ENCODE measurements around the gene APP.

Gene APP

GRCh38 chr21:26127073-26127814 is 43.3 kb downstream of the APP start:
- H3F3A ChIP-seq (ENCODE audit: insufficient read depth) = no peaks in the 10 kb centered on the region
- TF ChIP-seq CTCF (IDR thresholded peaks at IDR 0.05; ENCODE audit: insufficient read depth, low read length, poor library complexity, severe bottlenecking) (no peak), EZH2phosphoT487 (conservative IDR thresholded peaks at IDR 0.05; ENCODE audit: low read length) (no peak)
- H3K4me3 ChIP-seq (ENCODE audit: insufficient read depth, low read length, poor library complexity, severe bottlenecking) = no peak overlapping the region
- no peaks in the 10 kb centered on the region for H3K9me2 ChIP-seq (replicated peaks; ENCODE audit: insufficient read depth, low read length)
- H3K4me2 ChIP-seq (ENCODE audit: low read depth, low read length, poor library complexity, severe bottlenecking) = no peak overlapping the region
- H3K9me3 ChIP-seq (ENCODE audit: insufficient read depth, low read length) = no peaks in the 10 kb centered on the region
- H3K27me3 ChIP-seq (ENCODE audit: low read length) = no peaks in the 10 kb centered on the region
- H3K79me2 ChIP-seq (ENCODE audit: insufficient read depth, low read length) = no peaks in the 10 kb centered on the region
- no peaks in the 10 kb centered on the region for H4K20me1 ChIP-seq (ENCODE audit: low read depth, low read length)
- no peaks in the 10 kb centered on the region for H3K36me3 ChIP-seq (ENCODE audit: low read length)
- no peak overlapping the region for H2AFZ ChIP-seq (ENCODE audit: low read depth, low read length, severe bottlenecking)
- no peak overlapping the region for H3K27ac ChIP-seq (ENCODE audit: low read depth, low read length)
- no peak overlapping the region for H3K9ac ChIP-seq (ENCODE audit: low read length)

GRCh38 chr21:26126168-26126553 is 44.4 kb downstream of the APP start:
- Histone ChIP-seq H3K36me3 (ENCODE audit: low read length) (no peaks in the 10 kb centered on the region), H3K4me2 (ENCODE audit: low read depth, low read length, poor library complexity, severe bottlenecking) (no peak overlapping the region), H3K9me3 (ENCODE audit: insufficient read depth, low read length) (no peaks in the 10 kb centered on the region), H4K20me1 (ENCODE audit: low read depth, low read length) (no peaks in the 10 kb centered on the region), H3F3A (ENCODE audit: insufficient read depth) (no peaks in the 10 kb centered on the region), H3K27me3 (ENCODE audit: low read length) (no peaks in the 10 kb centered on the region), H3K79me2 (ENCODE audit: insufficient read depth, low read length) (no peaks in the 10 kb centered on the region), H2AFZ (ENCODE audit: low read depth, low read length, severe bottlenecking) (no peak overlapping the region), H3K4me3 (ENCODE audit: insufficient read depth, low read length, poor library complexity, severe bottlenecking) (no peak overlapping the region), H3K9ac (ENCODE audit: low read length) (no peak overlapping the region), H3K27ac (ENCODE audit: low read depth, low read length) (no peak overlapping the region), H3K9me2 (replicated peaks; ENCODE audit: insufficient read depth, low read length) (no peaks in the 10 kb centered on the region)
- TF ChIP-seq CTCF (IDR thresholded peaks at IDR 0.05; ENCODE audit: insufficient read depth, low read length, poor library complexity, severe bottlenecking) (no peak), EZH2phosphoT487 (conservative IDR thresholded peaks at IDR 0.05; ENCODE audit: low read length) (no peak)

GRCh38 chr21:26125433-26126167 is 45.0 kb downstream of the APP start:
- no peak for TF ChIP-seq EZH2phosphoT487 (conservative IDR thresholded peaks at IDR 0.05; ENCODE audit: low read length)
- no peak for TF ChIP-seq CTCF (IDR thresholded peaks at IDR 0.05; ENCODE audit: insufficient read depth, low read length, poor library complexity, severe bottlenecking)
- H3K9ac ChIP-seq (ENCODE audit: low read length) = no peak overlapping the region
- no peaks in the 10 kb centered on the region for H3F3A ChIP-seq (ENCODE audit: insufficient read depth)
- H3K27ac ChIP-seq (ENCODE audit: low read depth, low read length) = no peak overlapping the region
- no peaks in the 10 kb centered on the region for H3K9me3 ChIP-seq (ENCODE audit: insufficient read depth, low read length)
- H3K4me3 ChIP-seq (ENCODE audit: insufficient read depth, low read length, poor library complexity, severe bottlenecking) = no peak overlapping the region
- no peaks in the 10 kb centered on the region for H3K9me2 ChIP-seq (replicated peaks; ENCODE audit: insufficient read depth, low read length)
- H3K27me3 ChIP-seq (ENCODE audit: low read length) = no peaks in the 10 kb centered on the region
- H3K79me2 ChIP-seq (ENCODE audit: insufficient read depth, low read length) = no peaks in the 10 kb centered on the region
- H3K36me3 ChIP-seq (ENCODE audit: low read length) = no peaks in the 10 kb centered on the region
- no peak overlapping the region for H2AFZ ChIP-seq (ENCODE audit: low read depth, low read length, severe bottlenecking)
- no peak overlapping the region for H3K4me2 ChIP-seq (ENCODE audit: low read depth, low read length, poor library complexity, severe bottlenecking)
- no peaks in the 10 kb centered on the region for H4K20me1 ChIP-seq (ENCODE audit: low read depth, low read length)
